ENCODE results near the gene TMCC3.

TMCC3 gene

GRCh38 chr12:94673496-94673895, 23.1 kb upstream of the TMCC3 start:
- no peak for DNase-seq

- DNase-seq, result no peak
Measured at GRCh38 chr12:94671917-94672316, 21.6 kb upstream of the TMCC3 start.

GRCh38 chr12:94670898-94671297, 20.5 kb upstream of the TMCC3 start:
- no peak for DNase-seq

GRCh38 chr12:94670075-94670474, 19.7 kb upstream of the TMCC3 start:
- DNase-seq, result no peak

GRCh38 chr12:94667031-94667540, 16.7 kb upstream of the TMCC3 start:
- DNase-seq, result no peak

- DNase-seq, result no peak
Measured at GRCh38 chr12:94666158-94666557, 15.8 kb upstream of the TMCC3 start.

GRCh38 chr12:94663702-94664101, 13.3 kb upstream of the TMCC3 start:
- no peak for DNase-seq

- no peak for DNase-seq
Measured at GRCh38 chr12:94663071-94663470, 12.7 kb upstream of the TMCC3 start.

- DNase-seq, result no peak
Measured at GRCh38 chr12:94660436-94660835, 10.1 kb upstream of the TMCC3 start.

- no peak for DNase-seq
Measured at GRCh38 chr12:94659346-94659930, 9.1 kb upstream of the TMCC3 start.

GRCh38 chr12:94658931-94659330, 8.6 kb upstream of the TMCC3 start:
- DNase-seq, result no peak

GRCh38 chr12:94656556-94656955, 6.2 kb upstream of the TMCC3 start:
- DNase-seq, result no peak

GRCh38 chr12:94649349-94650142, 811 bp downstream of the TMCC3 start:
- peak; percentile 35 for DNase-seq

- DNase-seq, result no peak
Measured at GRCh38 chr12:94648578-94648977, 1.8 kb downstream of the TMCC3 start.

GRCh38 chr12:94644141-94644979, 6.0 kb downstream of the TMCC3 start:
- DNase-seq, result peak; percentile 13

- DNase-seq, result no peak
Measured at GRCh38 chr12:94643606-94644005, 6.8 kb downstream of the TMCC3 start.

GRCh38 chr12:94641283-94641682, 9.1 kb downstream of the TMCC3 start:
- no peak for DNase-seq

- DNase-seq, result peak; percentile 31
Measured at GRCh38 chr12:94640134-94640928, 10.0 kb downstream of the TMCC3 start.

- DNase-seq, result no peak
Measured at GRCh38 chr12:94638521-94638920, 11.8 kb downstream of the TMCC3 start.

- DNase-seq, result no peak
Measured at GRCh38 chr12:94637390-94638113, 12.8 kb downstream of the TMCC3 start.

- DNase-seq, result no peak
Measured at GRCh38 chr12:94636462-94637085, 13.8 kb downstream of the TMCC3 start.

All from CD4-positive, alpha-beta T cell treated with Interleukin-17A for 1 hour (primary cell).